ENCODE data around the gene ICE2.
A peak's percentile ranks its signal among the peaks of the same experiment; 100 is the strongest.
"Not testable (repeated sequence)": the region's sequence is repeated elsewhere in the genome, so short reads cannot be mapped to it uniquely, and the experiment has no call there.

Gene ICE2

GRCh38 chr15:60406513-60407414, 72.2 kb downstream of the ICE2 start:
- DNase-seq = no peak

GRCh38 chr15:60405399-60405798, 73.5 kb downstream of the ICE2 start:
- DNase-seq = no peak

- DNase-seq = not testable (repeated sequence)
These were observed 74.6 kb downstream of the ICE2 start for GRCh38 chr15:60404351-60404750.

- DNase-seq = no peak
These were observed 78.0 kb downstream of the ICE2 start for GRCh38 chr15:60400944-60401343.

GRCh38 chr15:60399931-60400330, 79.0 kb downstream of the ICE2 start:
- DNase-seq = no peak

- no peak for DNase-seq
These were observed 79.6 kb downstream of the ICE2 start for GRCh38 chr15:60399246-60399915.

- DNase-seq = peak; percentile 85
These were observed 81.0 kb downstream of the ICE2 start, which contains the start of gene ANXA2 for GRCh38 chr15:60397772-60398445. TSS of gene ANXA2 (minus strand) at chr15:60397986. CDS start at chr15:60386075, 11,911 bp downstream.

- DNase-seq = peak; percentile 44
These were observed 81.8 kb downstream of the ICE2 start for GRCh38 chr15:60396958-60397771.

- no peak for DNase-seq
These were observed 82.4 kb downstream of the ICE2 start for GRCh38 chr15:60396560-60396957.

GRCh38 chr15:60396100-60396499, 82.8 kb downstream of the ICE2 start:
- no peak for DNase-seq

GRCh38 chr15:60395276-60396011, 83.5 kb downstream of the ICE2 start:
- DNase-seq = no peak

- no peak for DNase-seq
These were observed 84.2 kb downstream of the ICE2 start for GRCh38 chr15:60394689-60395097.

GRCh38 chr15:60392986-60393790, 85.8 kb downstream of the ICE2 start:
- no peak for DNase-seq

- peak; percentile 14 for DNase-seq
These were observed 86.3 kb downstream of the ICE2 start for GRCh38 chr15:60392601-60392985.

GRCh38 chr15:60391722-60392315, 87.1 kb downstream of the ICE2 start:
- DNase-seq = no peak

- DNase-seq = no peak
These were observed 88.0 kb downstream of the ICE2 start for GRCh38 chr15:60390871-60391501.

GRCh38 chr15:60390231-60390630, 88.7 kb downstream of the ICE2 start:
- DNase-seq = no peak

GRCh38 chr15:60389261-60390077, 89.5 kb downstream of the ICE2 start:
- peak; percentile 20 for DNase-seq

- DNase-seq = no peak
These were observed 91.6 kb downstream of the ICE2 start for GRCh38 chr15:60387321-60387720.

Measured in activated CD4-positive, alpha-beta T cell treated with anti-CD3 and anti-CD28 coated beads, Interleukin-2, amount 50 U/mL, for 1 hour (primary cell).